Measurements from ENCODE around the gene CCDC192.

DNA sequence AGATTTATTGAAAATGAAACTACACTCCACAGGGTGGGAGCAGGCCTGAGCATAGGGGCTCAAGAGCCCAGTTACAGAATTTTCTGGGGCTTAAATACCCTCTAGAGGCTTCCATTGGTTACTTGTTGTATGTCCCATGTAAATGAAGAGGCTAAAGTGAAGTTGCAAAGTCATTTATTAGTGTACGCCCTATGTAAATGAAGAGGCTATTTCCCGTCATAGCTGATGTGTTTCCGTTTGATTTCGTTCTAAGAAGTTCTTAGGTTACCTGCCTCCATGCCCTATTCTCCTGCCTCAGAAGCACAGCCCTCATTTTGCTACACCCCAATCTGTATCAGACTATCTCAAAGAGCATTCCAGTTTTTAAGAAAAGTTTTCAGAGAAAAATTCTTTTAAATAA lies 273.3 kb downstream of the CCDC192 start:
- TF ChIP-seq CTCF (IDR thresholded peaks at IDR 0.05) (no peak), EP300 (IDR thresholded peaks at IDR 0.05) (no peak)

Data from suprapubic skin (tissue), 3 donors.